Esophagus squamous epithelium (tissue), 4 donors: Measurements from ENCODE around the gene NDUFC1.

ENCODE experiments used
- POLR2A ChIP-seq, 4 donors: fragments of 450-650 bp; IDR thresholded peaks; one replicate each; pipeline ENCODE4 v1.6.1; 2017; ENCODE audit warnings: antibody characterized with exemption in 4 of 4, mild to moderate bottlenecking in 4 of 4, moderate library complexity in 3 of 4
- TF ChIP-seq, protein P1 (sequence below), 6 experiments: fragments of 450-650 bp in 4 of 6; fragments of 200-600 bp in 2 of 6; sonication (generic) in 2 of 6; IDR thresholded peaks; one replicate each; pipeline ENCODE4 v1.5.1; 2016 to 2019; ENCODE audit warnings: antibody characterized with exemption in 6 of 6, mild to moderate bottlenecking in 4 of 6, moderate library complexity in 4 of 6

DNA sequence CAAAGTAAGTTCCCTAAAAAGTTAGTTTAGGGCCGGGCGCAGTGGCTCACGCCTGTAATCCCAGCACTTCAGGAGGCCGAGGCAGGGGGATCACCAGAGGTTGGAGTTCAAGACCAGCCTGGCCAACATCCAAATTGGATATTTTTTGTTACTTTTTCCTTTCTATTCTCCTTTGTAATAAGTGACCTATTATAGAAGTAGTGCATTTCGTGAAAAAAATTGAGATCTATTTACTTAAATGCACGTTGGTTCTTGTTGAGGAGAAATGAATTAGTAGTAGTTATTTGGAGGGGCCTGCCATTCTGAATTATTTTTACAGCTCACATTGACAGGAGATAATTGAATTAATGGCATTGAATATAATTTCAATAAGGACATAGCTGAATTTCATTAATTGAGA lies 22.3 kb upstream of the NDUFC1 start:
- TF ChIP-seq POLR2A (IDR thresholded peaks at IDR 0.05) = no peak
- TF ChIP-seq, protein P1, sequence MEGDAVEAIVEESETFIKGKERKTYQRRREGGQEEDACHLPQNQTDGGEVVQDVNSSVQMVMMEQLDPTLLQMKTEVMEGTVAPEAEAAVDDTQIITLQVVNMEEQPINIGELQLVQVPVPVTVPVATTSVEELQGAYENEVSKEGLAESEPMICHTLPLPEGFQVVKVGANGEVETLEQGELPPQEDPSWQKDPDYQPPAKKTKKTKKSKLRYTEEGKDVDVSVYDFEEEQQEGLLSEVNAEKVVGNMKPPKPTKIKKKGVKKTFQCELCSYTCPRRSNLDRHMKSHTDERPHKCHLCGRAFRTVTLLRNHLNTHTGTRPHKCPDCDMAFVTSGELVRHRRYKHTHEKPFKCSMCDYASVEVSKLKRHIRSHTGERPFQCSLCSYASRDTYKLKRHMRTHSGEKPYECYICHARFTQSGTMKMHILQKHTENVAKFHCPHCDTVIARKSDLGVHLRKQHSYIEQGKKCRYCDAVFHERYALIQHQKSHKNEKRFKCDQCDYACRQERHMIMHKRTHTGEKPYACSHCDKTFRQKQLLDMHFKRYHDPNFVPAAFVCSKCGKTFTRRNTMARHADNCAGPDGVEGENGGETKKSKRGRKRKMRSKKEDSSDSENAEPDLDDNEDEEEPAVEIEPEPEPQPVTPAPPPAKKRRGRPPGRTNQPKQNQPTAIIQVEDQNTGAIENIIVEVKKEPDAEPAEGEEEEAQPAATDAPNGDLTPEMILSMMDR (IDR thresholded peaks at IDR 0.05) = no peak
